ENCODE measurements around the gene PRPF38A.

The PRPF38A gene

GRCh38 chr1:52469108-52469507, 64.7 kb downstream of the PRPF38A start:
- DNase-seq = no peak
